Stimulated activated CD8-positive, alpha-beta memory T cell treated with anti-CD3 and anti-CD28 coated beads, Interleukin-2, amount 100 ng/mL, for 1 hour (primary cell): ENCODE results near the gene SETDB2.

Source experiments
- DNase-seq, 2 donors: peaks; one replicate each; pipeline ENCODE4 v3.0.0-alpha.2; 2020; ENCODE audit warnings: low read depth in 2 of 2

SETDB2 gene, protein sequence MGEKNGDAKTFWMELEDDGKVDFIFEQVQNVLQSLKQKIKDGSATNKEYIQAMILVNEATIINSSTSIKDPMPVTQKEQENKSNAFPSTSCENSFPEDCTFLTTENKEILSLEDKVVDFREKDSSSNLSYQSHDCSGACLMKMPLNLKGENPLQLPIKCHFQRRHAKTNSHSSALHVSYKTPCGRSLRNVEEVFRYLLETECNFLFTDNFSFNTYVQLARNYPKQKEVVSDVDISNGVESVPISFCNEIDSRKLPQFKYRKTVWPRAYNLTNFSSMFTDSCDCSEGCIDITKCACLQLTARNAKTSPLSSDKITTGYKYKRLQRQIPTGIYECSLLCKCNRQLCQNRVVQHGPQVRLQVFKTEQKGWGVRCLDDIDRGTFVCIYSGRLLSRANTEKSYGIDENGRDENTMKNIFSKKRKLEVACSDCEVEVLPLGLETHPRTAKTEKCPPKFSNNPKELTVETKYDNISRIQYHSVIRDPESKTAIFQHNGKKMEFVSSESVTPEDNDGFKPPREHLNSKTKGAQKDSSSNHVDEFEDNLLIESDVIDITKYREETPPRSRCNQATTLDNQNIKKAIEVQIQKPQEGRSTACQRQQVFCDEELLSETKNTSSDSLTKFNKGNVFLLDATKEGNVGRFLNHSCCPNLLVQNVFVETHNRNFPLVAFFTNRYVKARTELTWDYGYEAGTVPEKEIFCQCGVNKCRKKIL

DNA sequence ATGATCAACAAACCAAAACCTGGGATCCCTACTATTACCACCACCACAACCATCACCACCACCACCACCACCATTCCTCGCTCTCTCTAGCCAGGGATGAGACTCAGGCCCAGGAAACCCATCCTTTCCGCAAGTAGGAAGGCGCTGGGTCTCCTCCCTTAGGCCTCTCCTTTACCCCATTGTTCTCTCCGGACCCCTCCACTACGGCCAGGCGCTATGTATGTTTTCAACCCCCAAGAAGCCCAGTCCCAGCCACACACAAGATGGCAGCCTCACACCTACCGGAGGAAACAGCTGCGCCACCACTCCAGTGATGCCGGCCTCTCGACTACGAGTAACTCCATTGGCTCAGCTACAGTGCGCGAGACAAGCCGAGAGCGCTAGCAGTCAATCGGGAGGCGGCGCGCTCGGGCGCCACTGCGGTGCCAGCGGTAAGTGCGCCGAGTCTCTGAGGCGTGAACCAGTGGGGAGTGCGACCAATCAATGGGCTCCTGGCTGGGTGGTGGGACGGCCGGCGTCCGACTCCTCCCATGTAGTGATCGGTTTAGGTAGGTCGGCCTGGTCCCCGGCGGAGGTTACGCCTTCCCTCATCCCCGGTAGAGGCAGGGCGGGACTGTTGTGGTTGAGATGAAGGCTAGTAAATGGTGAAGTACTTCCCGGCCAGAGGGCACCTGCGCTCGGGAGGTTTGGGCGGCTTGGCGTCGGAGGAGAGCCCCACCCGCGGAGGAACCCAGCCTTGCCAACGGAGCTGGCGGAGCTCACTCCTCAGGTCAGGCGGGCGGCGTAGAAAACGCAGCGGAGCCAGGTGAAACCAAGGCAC lies at the start of gene SETDB2, which contains the start of gene CAB39L:
Gene SETDB2, plus strand, starts transcription at position 571 of the 820 bp plus-strand sequence. CDS start 7,620 bp downstream, outside the sequence.
Gene CAB39L, minus strand, starts transcription at position 361 of the 820 bp plus-strand sequence. CDS start 61,154 bp downstream, outside the sequence.
- DNase-seq, result peak; percentile 96 to 98

DNA sequence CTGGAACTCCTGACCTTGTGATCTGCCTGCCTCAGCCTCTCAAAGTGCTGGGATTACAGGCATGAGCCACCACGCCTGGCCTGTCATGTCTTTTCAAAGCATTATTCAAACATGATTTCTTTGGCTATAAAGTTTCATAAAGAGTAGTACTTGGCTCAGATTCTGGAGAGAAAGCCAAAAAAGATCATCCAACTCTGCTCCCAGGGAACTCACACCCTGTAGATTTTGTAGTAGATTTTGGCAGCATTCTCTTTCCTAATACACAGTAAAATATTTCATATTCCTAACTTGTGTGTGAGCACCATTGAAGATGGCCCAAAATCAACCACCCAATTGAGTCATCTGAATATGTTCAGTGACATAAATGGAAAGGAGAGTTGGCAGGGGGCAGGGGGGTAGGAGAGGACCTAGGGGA lies 48.6 kb upstream of the SETDB2 start:
- DNase-seq, result no peak

DNA sequence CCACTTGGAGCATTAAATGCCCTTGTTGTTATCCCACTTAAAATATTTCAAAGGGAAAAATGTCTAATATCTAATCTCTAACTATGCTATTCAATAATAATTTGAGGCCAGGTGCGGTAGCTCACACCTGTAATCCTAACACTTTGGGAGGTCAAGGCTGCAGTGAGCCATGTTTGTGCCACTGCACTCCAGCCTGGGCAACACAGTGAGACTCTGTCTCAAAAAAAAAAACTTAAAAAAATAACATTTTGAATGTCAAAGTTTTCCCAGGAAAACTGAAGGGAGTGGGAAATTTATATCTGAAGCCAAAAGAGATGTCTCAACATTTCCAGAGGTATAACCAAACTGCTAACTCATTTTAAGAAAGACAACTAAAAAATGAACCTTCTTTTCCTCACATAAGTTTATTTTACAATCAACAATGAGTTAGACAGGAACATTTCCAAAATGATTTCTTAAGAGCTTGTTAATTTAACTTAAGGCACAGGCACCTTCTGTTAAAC lies 48.1 kb upstream of the SETDB2 start:
- DNase-seq, result no peak

- DNase-seq, result no peak
Measured at GRCh38 chr13:49399801-49400472, 44.1 kb upstream of the SETDB2 start.

DNA sequence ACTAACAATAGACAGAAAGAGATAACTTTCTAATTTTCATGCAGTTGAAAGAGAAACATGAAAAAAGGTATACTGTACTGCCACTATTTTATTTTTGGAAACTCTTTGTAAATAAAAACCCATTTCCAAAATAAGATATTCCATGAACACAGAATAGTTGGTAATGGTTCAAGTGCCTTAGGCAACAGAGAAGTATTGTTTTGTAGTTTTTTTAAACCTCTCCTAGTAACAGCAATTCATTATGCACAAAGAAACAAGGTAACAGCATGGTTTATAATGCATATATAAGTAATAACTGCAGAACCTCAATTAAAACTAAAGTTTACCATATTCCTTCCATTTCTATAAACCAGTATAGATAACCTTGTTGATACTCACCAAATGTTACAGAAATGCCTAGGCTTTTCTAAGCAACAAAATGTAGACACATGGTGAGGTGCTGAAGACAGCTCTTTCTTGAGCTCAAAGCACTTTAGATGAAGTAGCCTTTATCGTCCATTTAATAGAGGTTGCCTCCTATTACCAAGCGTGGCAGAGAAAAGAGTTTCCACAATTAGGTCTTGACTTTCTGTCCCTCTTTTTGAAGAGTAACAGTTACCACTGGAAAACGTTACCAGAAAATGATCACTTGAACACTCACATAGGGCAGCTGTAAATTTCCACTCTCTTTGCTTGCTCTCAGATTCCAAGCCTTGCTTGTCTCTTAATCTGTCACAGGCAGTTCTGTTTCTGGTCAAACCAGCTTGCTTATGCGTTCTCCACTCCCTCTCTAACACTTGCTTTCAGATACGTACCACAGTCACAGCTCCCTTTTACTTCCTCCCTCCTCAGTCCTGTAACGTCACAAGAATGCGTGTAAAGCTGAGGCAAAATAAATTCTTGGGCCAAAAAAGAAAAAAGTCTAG lies 43.1 kb upstream of the SETDB2 start:
- DNase-seq, result no peak

GRCh38 chr13:49403996-49404702 lies 39.9 kb upstream of the SETDB2 start:
- DNase-seq, result no peak

- no peak for DNase-seq
Measured at GRCh38 chr13:49404703-49405020, 39.4 kb upstream of the SETDB2 start.

- no peak for DNase-seq
Measured at GRCh38 chr13:49407068-49407467, 37.0 kb upstream of the SETDB2 start.

DNA sequence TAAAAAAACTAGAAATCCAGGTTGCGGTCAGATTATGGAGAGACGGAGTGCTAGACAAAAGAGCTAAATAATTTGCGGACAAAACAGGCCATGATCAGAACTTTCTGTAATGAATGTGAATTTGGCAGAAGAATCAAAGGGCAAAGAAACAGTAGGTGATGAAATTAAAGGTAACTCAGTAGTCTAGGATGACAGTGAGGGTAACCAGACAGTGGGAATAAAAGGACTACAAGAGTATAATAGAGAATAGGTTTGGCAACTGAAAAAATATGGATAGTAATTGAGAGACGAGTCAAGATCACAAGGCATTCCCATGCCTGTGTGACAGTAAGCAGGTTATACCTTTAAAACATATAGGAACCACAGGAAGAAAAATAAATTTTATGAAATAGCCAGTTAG lies 36.1 kb upstream of the SETDB2 start:
- no peak for DNase-seq

- no peak for DNase-seq
Measured at GRCh38 chr13:49409008-49409407, 35.1 kb upstream of the SETDB2 start.

DNA sequence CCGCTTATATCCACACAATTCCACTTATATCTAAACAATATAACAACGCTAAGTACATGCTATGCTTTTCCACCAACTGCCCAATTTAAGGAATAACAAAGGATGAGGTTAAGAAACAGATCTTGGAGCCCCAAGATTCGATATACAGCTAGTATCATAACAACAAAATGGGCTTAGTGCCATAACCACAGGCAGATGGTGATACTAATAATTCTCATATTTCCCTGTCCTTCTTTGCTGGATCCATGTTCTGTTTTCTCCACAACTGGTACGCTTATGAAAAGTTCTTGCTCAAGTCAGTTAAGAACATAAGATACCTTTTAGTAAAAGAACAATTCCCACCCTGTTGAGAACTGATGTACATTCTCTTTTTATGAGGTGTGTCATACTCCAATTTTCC lies 34.1 kb upstream of the SETDB2 start:
- DNase-seq, result no peak

GRCh38 chr13:49410477-49410876 lies 33.6 kb upstream of the SETDB2 start:
- DNase-seq, result no peak

DNA sequence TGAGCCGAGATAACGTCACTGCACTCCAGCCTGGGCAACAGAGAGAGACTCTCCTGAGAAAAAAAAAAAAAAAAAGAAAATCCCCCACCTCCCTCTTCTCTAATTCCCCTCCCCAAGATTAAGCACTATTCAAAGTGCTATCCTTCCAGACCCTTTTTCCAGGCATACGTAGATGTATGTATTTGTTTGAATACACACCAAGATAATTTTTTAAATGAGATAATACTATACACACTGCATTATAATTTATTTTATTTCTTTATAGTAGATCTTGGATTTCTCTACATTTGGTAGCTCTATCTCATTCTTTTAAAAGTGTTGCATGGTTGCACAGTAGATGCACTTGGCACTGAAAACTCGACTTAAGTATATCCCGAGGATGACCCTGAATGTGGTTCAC lies 32.7 kb upstream of the SETDB2 start:
- DNase-seq, result no peak

DNA sequence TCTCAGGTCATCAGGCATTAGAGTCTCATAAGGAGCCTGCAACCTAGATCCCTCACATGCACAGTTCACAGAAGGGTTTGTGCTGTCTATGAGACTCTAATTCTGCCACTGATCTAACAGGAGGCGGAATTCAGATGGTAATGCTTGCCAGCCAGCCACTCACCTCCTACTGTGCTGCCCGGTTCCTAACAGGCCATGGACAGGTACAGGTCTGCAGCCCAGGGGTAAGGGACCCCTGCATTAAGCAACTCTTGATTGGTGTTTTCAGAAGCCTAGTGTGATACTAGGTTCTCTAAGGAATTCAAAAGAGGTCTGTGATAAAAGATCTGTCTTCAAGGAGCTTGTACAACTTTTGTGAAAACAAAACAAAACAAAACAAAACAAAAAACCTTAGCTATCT lies 31.3 kb upstream of the SETDB2 start:
- no peak for DNase-seq

DNA sequence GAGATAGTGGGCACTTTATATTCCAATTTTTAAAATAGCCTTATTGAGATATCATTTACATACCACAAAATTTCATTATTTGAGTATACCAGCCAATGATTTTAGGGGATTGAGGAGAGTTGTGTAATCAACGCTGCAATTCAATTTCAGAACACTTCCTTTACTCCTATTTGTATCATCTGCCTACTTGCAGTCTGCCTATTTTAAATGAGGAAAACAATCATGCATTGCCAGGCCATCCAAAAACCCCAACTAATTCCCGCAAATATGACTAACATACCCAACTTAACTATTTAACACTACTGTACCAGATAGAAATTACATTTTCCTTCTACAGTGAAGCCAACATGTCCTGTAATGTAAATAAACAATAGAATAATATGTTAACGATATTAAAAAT lies 26.9 kb upstream of the SETDB2 start:
- no peak for DNase-seq

GRCh38 chr13:49418206-49418605 lies 25.9 kb upstream of the SETDB2 start:
- no peak for DNase-seq

DNA sequence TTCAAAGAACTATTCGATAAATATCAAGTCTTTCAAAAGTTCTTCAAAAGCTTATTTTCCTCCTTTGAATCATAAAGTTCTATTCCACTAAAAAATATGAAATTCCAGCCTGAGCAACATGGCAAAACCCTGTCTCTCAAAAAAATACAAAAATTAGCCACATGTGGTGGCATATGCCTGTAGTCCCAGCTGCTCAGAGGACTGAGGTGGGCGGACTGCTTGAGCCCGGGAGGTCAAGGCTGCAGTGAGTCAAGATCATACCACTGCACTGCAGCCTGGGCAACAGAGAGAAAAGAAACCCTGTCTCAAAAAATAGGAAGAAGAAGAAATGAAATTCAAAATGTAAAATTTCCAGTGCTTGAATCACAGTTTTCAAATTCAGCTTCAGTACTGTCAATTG lies 24.8 kb upstream of the SETDB2 start:
- no peak for DNase-seq

GRCh38 chr13:49421391-49421790 lies 22.7 kb upstream of the SETDB2 start:
- DNase-seq, result no peak

- no peak for DNase-seq
Measured at GRCh38 chr13:49424011-49424560, 20.0 kb upstream of the SETDB2 start.
